Measurements from ENCODE around the gene SULT6B1.

- TF ChIP-seq CTCF (IDR thresholded peaks at IDR 0.05) (no peak), POLR2A (IDR thresholded peaks at IDR 0.05) (no peak)
Observed at GRCh38 chr2:37132914-37133313, 55.6 kb downstream of the SULT6B1 start.
